T-helper 17 cell (primary cell): ENCODE results near the gene CFAP20DC. TPM values are rescaled to one million over a fixed set of nuclear protein-coding genes. Genes with fewer than 3 reads are reported as not detected.
"Not testable (repeated sequence)": the region's sequence is repeated elsewhere in the genome, so short reads cannot be mapped to it uniquely, and the experiment has no call there.

Experiments used
- ATAC-seq: fragments of 150-1000 bp; cut with Tn5 transposase; 2 replicates; pipeline ENCODE4 v1.10.0; 2021; ENCODE audit warnings: mild to moderate bottlenecking, moderate library complexity
- DNase-seq, 3 donors: peaks; one replicate each; pipeline versions ENCODE4 v3.0.0 to v3.0.0-alpha.2; 2020 to 2021
- H3K9me3 ChIP-seq: one replicate; pipeline ENCODE4 v1.7.0; 2013; ENCODE audit warnings: low read length, mild to moderate bottlenecking; ENCODE audit not compliant: control insufficient read depth, poor library complexity, severe bottlenecking
- H3K27ac Mint-ChIP-seq: one replicate; pipeline ENCODE4 v1.8.0; 2022; ENCODE audit warnings: mild to moderate bottlenecking, moderate library complexity, mixed read lengths
- H3K27me3 Mint-ChIP-seq: one replicate; pipeline ENCODE4 v1.8.0; 2022; ENCODE audit warnings: mixed read lengths
- H3K36me3 Mint-ChIP-seq: one replicate; pipeline ENCODE4 v1.8.0; 2022; ENCODE audit warnings: low read depth, mixed read lengths
- H3K4me1 Mint-ChIP-seq: one replicate; pipeline ENCODE4 v1.8.0; 2022; ENCODE audit warnings: mild to moderate bottlenecking, mixed read lengths
- H3K4me3 Mint-ChIP-seq: one replicate; pipeline ENCODE4 v1.8.0; 2022; ENCODE audit warnings: mild to moderate bottlenecking, moderate library complexity, mixed read lengths
- total RNA-seq, 4 donors: library from RNA in 2 of 4; stranded (reverse) in 2 of 4; gene quantifications; one replicate each; pipeline ENCODE4 v1.2.3 and lab custom pipeline; 2022 to 2026

The CFAP20DC gene
- total RNA-seq, 2 donors from 2014 or later: 0.39 to 0.47 TPM

GRCh38 chr3:58986654-58987053 is 63.2 kb downstream of the CFAP20DC start:
- H3K36me3 Mint-ChIP-seq: no peaks in the 10 kb centered on the region
- no peak overlapping the region for H3K4me3 Mint-ChIP-seq
- H3K9me3 ChIP-seq: no peaks in the 10 kb centered on the region
- ATAC-seq (no peak), DNase-seq (no peak)
- no peak overlapping the region for H3K27ac Mint-ChIP-seq
- peaks cover 11% of the 10 kb centered on the region for H3K27me3 Mint-ChIP-seq
- no peaks in the 10 kb centered on the region for H3K4me1 Mint-ChIP-seq

- Mint-ChIP-seq H3K36me3 (no peaks in the 10 kb centered on the region), H3K27me3 (peaks cover 18% of the 10 kb centered on the region), H3K27ac (no peak overlapping the region), H3K4me1 (no peaks in the 10 kb centered on the region), H3K4me3 (no peak overlapping the region)
- no peaks in the 10 kb centered on the region for H3K9me3 ChIP-seq
- ATAC-seq (no peak), DNase-seq (no peak)
Observed at GRCh38 chr3:58979840-58980239, 70.0 kb downstream of the CFAP20DC start.

GRCh38 chr3:58973796-58974195 is 76.0 kb downstream of the CFAP20DC start:
- no peaks in the 10 kb centered on the region for H3K4me1 Mint-ChIP-seq
- DNase-seq (no peak), ATAC-seq (no peak)
- H3K4me3 Mint-ChIP-seq: no peak overlapping the region
- H3K27ac Mint-ChIP-seq: no peak overlapping the region
- H3K36me3 Mint-ChIP-seq: no peaks in the 10 kb centered on the region
- H3K27me3 Mint-ChIP-seq: peaks cover 21% of the 10 kb centered on the region
- no peaks in the 10 kb centered on the region for H3K9me3 ChIP-seq

- not testable (repeated sequence) for H3K27me3 Mint-ChIP-seq, ATAC-seq
Observed at GRCh38 chr3:58967866-58968265, 82.0 kb downstream of the CFAP20DC start.

GRCh38 chr3:58965865-58966264 is 84.0 kb downstream of the CFAP20DC start:
- no peak overlapping the region for H3K27ac Mint-ChIP-seq
- H3K4me3 Mint-ChIP-seq: no peak overlapping the region
- no peaks in the 10 kb centered on the region for H3K4me1 Mint-ChIP-seq
- no peak for DNase-seq
- ATAC-seq: no peak
- H3K27me3 Mint-ChIP-seq: no peaks in the 10 kb centered on the region
- H3K36me3 Mint-ChIP-seq: no peaks in the 10 kb centered on the region
- H3K9me3 ChIP-seq: no peaks in the 10 kb centered on the region

More at GRCh38 chr3:58967866-58968265, 82.0 kb downstream of the CFAP20DC start:
- H3K4me3 Mint-ChIP-seq, H3K4me1 Mint-ChIP-seq, H3K27ac Mint-ChIP-seq, H3K9me3 ChIP-seq, DNase-seq, H3K36me3 Mint-ChIP-seq: not testable (repeated sequence)

GRCh38 chr3:58963928-58964503 is 85.8 kb downstream of the CFAP20DC start:
- ATAC-seq (no peak), DNase-seq (no peak)
- no peaks in the 10 kb centered on the region for H3K9me3 ChIP-seq
- H3K4me1 Mint-ChIP-seq: no peaks in the 10 kb centered on the region
- H3K27ac Mint-ChIP-seq: no peak overlapping the region
- no peaks in the 10 kb centered on the region for H3K27me3 Mint-ChIP-seq
- no peak overlapping the region for H3K4me3 Mint-ChIP-seq
- no peaks in the 10 kb centered on the region for H3K36me3 Mint-ChIP-seq

- ATAC-seq (no peak), DNase-seq (no peak)
- Mint-ChIP-seq H3K4me1 (no peaks in the 10 kb centered on the region), H3K27ac (no peak overlapping the region), H3K4me3 (no peak overlapping the region), H3K36me3 (no peaks in the 10 kb centered on the region), H3K27me3 (no peaks in the 10 kb centered on the region)
- no peaks in the 10 kb centered on the region for H3K9me3 ChIP-seq
Observed at GRCh38 chr3:58962816-58963215, 87.0 kb downstream of the CFAP20DC start.

GRCh38 chr3:58962040-58962651 is 87.7 kb downstream of the CFAP20DC start:
- Mint-ChIP-seq H3K27me3 (no peaks in the 10 kb centered on the region), H3K27ac (no peak overlapping the region), H3K36me3 (no peaks in the 10 kb centered on the region), H3K4me1 (no peaks in the 10 kb centered on the region), H3K4me3 (no peak overlapping the region)
- DNase-seq: no peak
- H3K9me3 ChIP-seq: no peaks in the 10 kb centered on the region
- no peak for ATAC-seq

GRCh38 chr3:58955308-58955707 is 94.5 kb downstream of the CFAP20DC start:
- no peak overlapping the region for H3K27ac Mint-ChIP-seq
- DNase-seq (no peak), ATAC-seq (no peak)
- no peaks in the 10 kb centered on the region for H3K36me3 Mint-ChIP-seq
- no peak overlapping the region for H3K4me3 Mint-ChIP-seq
- H3K27me3 Mint-ChIP-seq: no peaks in the 10 kb centered on the region
- no peaks in the 10 kb centered on the region for H3K4me1 Mint-ChIP-seq
- no peaks in the 10 kb centered on the region for H3K9me3 ChIP-seq

- no peak overlapping the region for H3K4me3 Mint-ChIP-seq
- no peak overlapping the region for H3K27ac Mint-ChIP-seq
- H3K9me3 ChIP-seq: no peaks in the 10 kb centered on the region
- ATAC-seq: no peak
- H3K4me1 Mint-ChIP-seq: no peaks in the 10 kb centered on the region
- H3K27me3 Mint-ChIP-seq: no peaks in the 10 kb centered on the region
- DNase-seq: no peak
- no peaks in the 10 kb centered on the region for H3K36me3 Mint-ChIP-seq
Observed at GRCh38 chr3:58953288-58953687, 96.5 kb downstream of the CFAP20DC start.

GRCh38 chr3:58952128-58952917 is 97.5 kb downstream of the CFAP20DC start:
- Mint-ChIP-seq H3K36me3 (no peaks in the 10 kb centered on the region), H3K27ac (no peak overlapping the region), H3K4me1 (no peaks in the 10 kb centered on the region), H3K27me3 (no peaks in the 10 kb centered on the region), H3K4me3 (no peak overlapping the region)
- DNase-seq (no peak), ATAC-seq (no peak)
- no peaks in the 10 kb centered on the region for H3K9me3 ChIP-seq

GRCh38 chr3:58948018-58948417 is 101.8 kb downstream of the CFAP20DC start:
- Mint-ChIP-seq H3K36me3 (no peaks in the 10 kb centered on the region), H3K27me3 (no peaks in the 10 kb centered on the region), H3K4me3 (no peak overlapping the region), H3K27ac (no peak overlapping the region), H3K4me1 (no peaks in the 10 kb centered on the region)
- DNase-seq (no peak), ATAC-seq (no peak)
- H3K9me3 ChIP-seq: no peaks in the 10 kb centered on the region

GRCh38 chr3:58946875-58947274 is 103.0 kb downstream of the CFAP20DC start:
- H3K9me3 ChIP-seq: no peaks in the 10 kb centered on the region
- Mint-ChIP-seq H3K36me3 (no peaks in the 10 kb centered on the region), H3K27me3 (no peaks in the 10 kb centered on the region), H3K4me1 (no peaks in the 10 kb centered on the region), H3K4me3 (no peak overlapping the region), H3K27ac (no peak overlapping the region)
- ATAC-seq: no peak
- no peak for DNase-seq
